MM.1S (cell line): ENCODE measurements around the gene TAC4.

ENCODE experiments used
- DNase-seq: peaks from one replicate; pipeline ENCODE4 v3.0.0-alpha.2; 2015
- H2AFZ ChIP-seq: fragments of 300-600 bp; sonication (generic); 2 replicates; pipeline ENCODE4 v1.6.0; 2016; ENCODE audit warnings: antibody characterized with exemption, low read length
- H3F3A ChIP-seq: fragments of 300-600 bp; sonication (generic); 2 replicates; pipeline ENCODE4 v1.6.1; 2016; ENCODE audit warnings: mild to moderate bottlenecking, antibody characterized with exemption, low read length, moderate library complexity, mixed read lengths; ENCODE audit not compliant: insufficient read depth
- H3K27ac ChIP-seq: fragments of 300-600 bp; sonication (generic); 2 replicates; pipeline ENCODE4 v1.5.1; 2016; ENCODE audit warnings: mild to moderate bottlenecking, low read length
- H3K27me3 ChIP-seq: fragments of 300-600 bp; sonication (generic); replicated peaks from 2 replicates; pipeline ENCODE4 v1.6.0; 2016; ENCODE audit warnings: low read length; ENCODE audit not compliant: insufficient read depth
- H3K36me3 ChIP-seq: fragments of 300-600 bp; sonication (generic); replicated peaks from 2 replicates; pipeline ENCODE4 v1.6.1; 2016; ENCODE audit warnings: mild to moderate bottlenecking, low read length, mixed read lengths; ENCODE audit not compliant: insufficient read depth
- H3K4me1 ChIP-seq: fragments of 300-600 bp; sonication (generic); 2 replicates; pipeline ENCODE4 v1.6.1; 2016; ENCODE audit warnings: low read length, mixed read lengths
- H3K4me2 ChIP-seq: fragments of 300-600 bp; sonication (generic); 2 replicates; pipeline ENCODE4 v1.6.0; 2016; ENCODE audit warnings: low read depth, low read length
- H3K4me3 ChIP-seq: fragments of 300-600 bp; sonication (generic); 2 replicates; pipeline ENCODE4 v1.5.1; 2016; ENCODE audit warnings: low read length, mixed read lengths
- H3K79me2 ChIP-seq: fragments of 300-600 bp; sonication (generic); 2 replicates; pipeline ENCODE4 v1.6.1; 2016; ENCODE audit warnings: mixed run types, low read length, mixed read lengths
- H3K9ac ChIP-seq: fragments of 300-600 bp; sonication (generic); 2 replicates; pipeline ENCODE4 v1.6.1; 2016; ENCODE audit warnings: low read length, mixed read lengths
- H3K9me2 ChIP-seq: fragments of 300-600 bp; sonication (generic); replicated peaks from 2 replicates; pipeline ENCODE4 v1.6.1; 2016; ENCODE audit warnings: mild to moderate bottlenecking, low read length, mixed read lengths; ENCODE audit not compliant: insufficient read depth
- H3K9me3 ChIP-seq: fragments of 300-600 bp; sonication (generic); replicated peaks from 2 replicates; pipeline ENCODE4 v1.6.1; 2016; ENCODE audit warnings: mild to moderate bottlenecking, low read length, mixed read lengths; ENCODE audit not compliant: insufficient read depth
- H4K20me1 ChIP-seq: fragments of 300-600 bp; sonication (generic); 2 replicates; pipeline ENCODE4 v1.6.1; 2016; ENCODE audit warnings: mild to moderate bottlenecking, low read length, moderate library complexity, mixed read lengths; ENCODE audit not compliant: insufficient read depth
- EZH2 ChIP-seq: fragments of 300-600 bp; sonication (generic); optimal IDR thresholded peaks from 2 replicates; pipeline ENCODE3; 2017; ENCODE audit warnings: low read depth, mild to moderate bottlenecking, antibody characterized with exemption, low read length, mixed read lengths
- EZH2phosphoT487 ChIP-seq: fragments of 300-600 bp; sonication (generic); IDR thresholded peaks from 2 replicates; pipeline ENCODE4 v1.6.1; 2018; ENCODE audit warnings: antibody characterized with exemption, low read length
- TF ChIP-seq, protein P1 (sequence below): fragments of 300-600 bp; sonication (generic); IDR thresholded peaks from 2 replicates; pipeline ENCODE4 v1.5.1; 2016; ENCODE audit warnings: antibody characterized with exemption, low read length, mixed read lengths

Gene TAC4

GRCh38 chr17:49835472-49835871, 12.4 kb downstream of the TAC4 start:
- H3K4me2 ChIP-seq = no peak overlapping the region
- no peaks in the 10 kb centered on the region for H3F3A ChIP-seq
- H3K9me2 ChIP-seq = no peaks in the 10 kb centered on the region
- no peak overlapping the region for H3K4me3 ChIP-seq
- no peak for TF ChIP-seq EZH2phosphoT487
- TF ChIP-seq, protein P1, sequence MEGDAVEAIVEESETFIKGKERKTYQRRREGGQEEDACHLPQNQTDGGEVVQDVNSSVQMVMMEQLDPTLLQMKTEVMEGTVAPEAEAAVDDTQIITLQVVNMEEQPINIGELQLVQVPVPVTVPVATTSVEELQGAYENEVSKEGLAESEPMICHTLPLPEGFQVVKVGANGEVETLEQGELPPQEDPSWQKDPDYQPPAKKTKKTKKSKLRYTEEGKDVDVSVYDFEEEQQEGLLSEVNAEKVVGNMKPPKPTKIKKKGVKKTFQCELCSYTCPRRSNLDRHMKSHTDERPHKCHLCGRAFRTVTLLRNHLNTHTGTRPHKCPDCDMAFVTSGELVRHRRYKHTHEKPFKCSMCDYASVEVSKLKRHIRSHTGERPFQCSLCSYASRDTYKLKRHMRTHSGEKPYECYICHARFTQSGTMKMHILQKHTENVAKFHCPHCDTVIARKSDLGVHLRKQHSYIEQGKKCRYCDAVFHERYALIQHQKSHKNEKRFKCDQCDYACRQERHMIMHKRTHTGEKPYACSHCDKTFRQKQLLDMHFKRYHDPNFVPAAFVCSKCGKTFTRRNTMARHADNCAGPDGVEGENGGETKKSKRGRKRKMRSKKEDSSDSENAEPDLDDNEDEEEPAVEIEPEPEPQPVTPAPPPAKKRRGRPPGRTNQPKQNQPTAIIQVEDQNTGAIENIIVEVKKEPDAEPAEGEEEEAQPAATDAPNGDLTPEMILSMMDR = no peak
- no peak for TF ChIP-seq EZH2
- H3K9me3 ChIP-seq = no peaks in the 10 kb centered on the region
- no peaks in the 10 kb centered on the region for H3K4me1 ChIP-seq
- no peak for DNase-seq
- H4K20me1 ChIP-seq = no peaks in the 10 kb centered on the region
- peaks cover 4% of the 10 kb centered on the region for H3K36me3 ChIP-seq
- no peak overlapping the region for H2AFZ ChIP-seq
- no peak overlapping the region for H3K27ac ChIP-seq
- H3K9ac ChIP-seq = no peak overlapping the region
- no peaks in the 10 kb centered on the region for H3K79me2 ChIP-seq
- no peaks in the 10 kb centered on the region for H3K27me3 ChIP-seq

GRCh38 chr17:49834118-49834743, 13.6 kb downstream of the TAC4 start:
- no peaks in the 10 kb centered on the region for H3K4me1 ChIP-seq
- no peaks in the 10 kb centered on the region for H3F3A ChIP-seq
- DNase-seq = no peak
- TF ChIP-seq EZH2phosphoT487 (no peak), EZH2 (no peak)
- TF ChIP-seq, protein P1 = no peak
- no peaks in the 10 kb centered on the region for H3K9me3 ChIP-seq
- no peaks in the 10 kb centered on the region for H3K79me2 ChIP-seq
- no peak overlapping the region for H3K4me3 ChIP-seq
- no peak overlapping the region for H2AFZ ChIP-seq
- peaks cover 5% of the 10 kb centered on the region for H3K36me3 ChIP-seq
- H3K9ac ChIP-seq = no peak overlapping the region
- no peak overlapping the region for H3K27ac ChIP-seq
- no peak overlapping the region for H3K4me2 ChIP-seq
- H4K20me1 ChIP-seq = no peaks in the 10 kb centered on the region
- no peaks in the 10 kb centered on the region for H3K9me2 ChIP-seq
- no peaks in the 10 kb centered on the region for H3K27me3 ChIP-seq

GRCh38 chr17:49832840-49833599, 14.8 kb downstream of the TAC4 start:
- H3K9me2 ChIP-seq = no peaks in the 10 kb centered on the region
- H3K27me3 ChIP-seq = no peaks in the 10 kb centered on the region
- H2AFZ ChIP-seq = no peak overlapping the region
- no peaks in the 10 kb centered on the region for H3K9me3 ChIP-seq
- H3K36me3 ChIP-seq = peaks cover 8% of the 10 kb centered on the region
- TF ChIP-seq, protein P1 = no peak
- TF ChIP-seq EZH2 (no peak), EZH2phosphoT487 (no peak)
- DNase-seq = no peak
- no peak overlapping the region for H3K9ac ChIP-seq
- H3K4me1 ChIP-seq = no peaks in the 10 kb centered on the region
- no peak overlapping the region for H3K4me2 ChIP-seq
- no peak overlapping the region for H3K4me3 ChIP-seq
- no peaks in the 10 kb centered on the region for H3F3A ChIP-seq
- H3K79me2 ChIP-seq = no peaks in the 10 kb centered on the region
- no peak overlapping the region for H3K27ac ChIP-seq
- no peaks in the 10 kb centered on the region for H4K20me1 ChIP-seq
